PFSK-1 (cell line): ENCODE measurements around the gene LGALS7.

ENCODE experiments used
- FOXP2 ChIP-seq: optimal IDR thresholded peaks from 2 replicates; pipeline ENCODE3; 2011; ENCODE audit warnings: borderline replicate concordance, control low read depth, inconsistent platforms; ENCODE audit not compliant: insufficient read depth; ENCODE audit errors: extremely low read length, extremely low read depth
- POLR2AphosphoS5 ChIP-seq: IDR thresholded peaks from 2 replicates; pipeline ENCODE4 v1.6.1; 2012; ENCODE audit warnings: low read depth, mild to moderate bottlenecking, control low read depth, low read length, moderate library complexity
- REST ChIP-seq, 2 experiments: IDR thresholded peaks; 2 replicates each; pipeline versions ENCODE4 v1.6.1 to v1.8.0; 2011 to 2012; ENCODE audit warnings: low read depth in 2 of 2, low read length in 2 of 2, control low read depth in 1 of 2, inconsistent platforms in 1 of 2, mild to moderate bottlenecking in 1 of 2, moderate library complexity in 1 of 2; ENCODE audit not compliant: insufficient read depth in 1 of 2
- SIN3A ChIP-seq: IDR thresholded peaks from 2 replicates; pipeline ENCODE4 v1.6.1; 2012; ENCODE audit warnings: mild to moderate bottlenecking, low read length, moderate library complexity, borderline replicate concordance; ENCODE audit not compliant: insufficient read depth
- TAF1 ChIP-seq: IDR thresholded peaks from 2 replicates; pipeline ENCODE4 v1.6.1; 2012; ENCODE audit warnings: low read length, control low read depth, borderline replicate concordance; ENCODE audit not compliant: insufficient read depth

LGALS7 gene

GRCh38 chr19:38729653-38730469 is 43.5 kb downstream of the LGALS7 start:
- TF ChIP-seq REST (IDR thresholded peaks at IDR 0.05; ENCODE audit: insufficient read depth in 1 of 2, low read depth in 2 of 2, low read length in 2 of 2) (no peak), FOXP2 (no peak), TAF1 (no peak), SIN3A (no peak), POLR2AphosphoS5 (no peak)

- TF ChIP-seq REST (IDR thresholded peaks at IDR 0.05; ENCODE audit: insufficient read depth in 1 of 2, low read depth in 2 of 2, low read length in 2 of 2) (no peak), FOXP2 (no peak), POLR2AphosphoS5 (no peak), SIN3A (no peak), TAF1 (no peak)
Measured at GRCh38 chr19:38728752-38729541, 44.4 kb downstream of the LGALS7 start.

- TF ChIP-seq REST (IDR thresholded peaks at IDR 0.05; ENCODE audit: insufficient read depth in 1 of 2, low read depth in 2 of 2, low read length in 2 of 2) = no peak
- TF ChIP-seq POLR2AphosphoS5 = no peak
- no peak for TF ChIP-seq FOXP2
- no peak for TF ChIP-seq SIN3A
- TF ChIP-seq TAF1 = no peak
Measured at GRCh38 chr19:38727868-38728660, 45.3 kb downstream of the LGALS7 start.

GRCh38 chr19:38727306-38727867 is 45.9 kb downstream of the LGALS7 start:
- TF ChIP-seq REST (IDR thresholded peaks at IDR 0.05; ENCODE audit: insufficient read depth in 1 of 2, low read depth in 2 of 2, low read length in 2 of 2) (no peak), POLR2AphosphoS5 (no peak), FOXP2 (no peak), TAF1 (no peak), SIN3A (no peak)
